ENCODE results near the gene ERC1.

Gene ERC1

GRCh38 chr12:1256285-1256684 lies 265.3 kb downstream of the ERC1 start:
- no peaks in the 10 kb centered on the region for H3K27me3 ChIP-seq (ENCODE audit: control insufficient read depth, insufficient read depth, low read length)
- no peak overlapping the region for H3K27ac ChIP-seq (ENCODE audit: low read length)
- H3K4me3 ChIP-seq (ENCODE audit: low read length) = no peak overlapping the region
- no peaks in the 10 kb centered on the region for H3K36me3 ChIP-seq (ENCODE audit: control insufficient read depth, low read depth, low read length)
- no peaks in the 10 kb centered on the region for H3K9me3 ChIP-seq (ENCODE audit: control insufficient read depth, low read depth, low read length)
- H3K9ac ChIP-seq (ENCODE audit: low read length) = no peak overlapping the region
- H3K4me1 ChIP-seq (ENCODE audit: control insufficient read depth, low read depth, low read length) = no peaks in the 10 kb centered on the region

GRCh38 chr12:1256991-1257390 lies 266.0 kb downstream of the ERC1 start:
- H3K4me1 ChIP-seq (ENCODE audit: control insufficient read depth, low read depth, low read length) = no peaks in the 10 kb centered on the region

DNA sequence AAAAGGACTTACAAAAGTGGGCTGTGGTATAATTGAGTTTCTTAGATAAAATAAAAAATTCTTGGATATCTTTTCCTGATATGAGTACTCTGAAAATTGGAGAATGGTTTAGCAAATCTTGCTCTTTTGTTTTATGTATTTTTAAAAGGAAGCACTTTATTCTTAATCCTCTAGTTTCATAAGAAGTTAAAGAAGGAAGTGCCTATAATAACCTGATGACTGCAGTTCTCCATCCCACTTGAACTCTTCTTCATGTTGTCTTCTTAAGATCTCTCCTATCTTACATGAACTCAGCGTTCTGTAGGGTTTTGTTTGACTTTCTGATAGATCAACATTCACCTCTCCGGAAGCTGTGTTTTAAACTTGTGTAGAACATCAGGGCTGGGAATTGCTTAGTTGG lies 271.0 kb downstream of the ERC1 start:
- no peaks in the 10 kb centered on the region for H3K4me1 ChIP-seq (ENCODE audit: control insufficient read depth, low read depth, low read length)
- H3K9me3 ChIP-seq (ENCODE audit: control insufficient read depth, low read depth, low read length) = no peaks in the 10 kb centered on the region
- no peaks in the 10 kb centered on the region for H3K27me3 ChIP-seq (ENCODE audit: control insufficient read depth, insufficient read depth, low read length)
- H3K9ac ChIP-seq (ENCODE audit: low read length) = no peak overlapping the region
- no peak overlapping the region for H3K27ac ChIP-seq (ENCODE audit: low read length)
- no peak overlapping the region for H3K4me3 ChIP-seq (ENCODE audit: low read length)
- peaks cover 5% of the 10 kb centered on the region for H3K36me3 ChIP-seq (ENCODE audit: control insufficient read depth, low read depth, low read length)

More at GRCh38 chr12:1256991-1257390, 266.0 kb downstream of the ERC1 start:
- H3K9ac ChIP-seq (ENCODE audit: low read length) = no peak overlapping the region
- no peaks in the 10 kb centered on the region for H3K27me3 ChIP-seq (ENCODE audit: control insufficient read depth, insufficient read depth, low read length)
- no peak overlapping the region for H3K4me3 ChIP-seq (ENCODE audit: low read length)
- H3K27ac ChIP-seq (ENCODE audit: low read length) = no peak overlapping the region
- no peaks in the 10 kb centered on the region for H3K36me3 ChIP-seq (ENCODE audit: control insufficient read depth, low read depth, low read length)
- no peaks in the 10 kb centered on the region for H3K9me3 ChIP-seq (ENCODE audit: control insufficient read depth, low read depth, low read length)

DNA sequence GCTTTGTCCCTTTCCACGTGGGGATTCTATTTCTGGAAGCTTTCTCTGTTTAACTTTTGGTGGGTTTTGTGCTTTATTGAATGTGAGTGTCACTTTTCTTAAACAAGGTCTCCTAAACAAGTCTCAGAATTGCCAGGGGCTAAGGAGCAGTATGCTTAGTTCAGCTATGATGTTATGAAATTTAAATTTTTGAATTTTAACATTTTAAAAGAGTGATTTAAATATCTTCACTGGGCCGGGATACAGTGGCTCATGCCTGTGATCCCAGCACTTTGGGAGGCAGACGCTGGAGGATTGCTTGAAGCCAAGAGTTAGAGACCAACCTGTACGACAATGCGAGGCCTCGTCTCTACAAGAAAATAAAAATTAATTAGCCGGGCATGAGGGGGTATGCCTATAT lies 276.2 kb downstream of the ERC1 start:
- H3K4me3 ChIP-seq (ENCODE audit: low read length) = no peak overlapping the region
- H3K27me3 ChIP-seq (ENCODE audit: control insufficient read depth, insufficient read depth, low read length) = no peaks in the 10 kb centered on the region
- no peaks in the 10 kb centered on the region for H3K4me1 ChIP-seq (ENCODE audit: control insufficient read depth, low read depth, low read length)
- H3K9ac ChIP-seq (ENCODE audit: low read length) = no peak overlapping the region
- no peaks in the 10 kb centered on the region for H3K9me3 ChIP-seq (ENCODE audit: control insufficient read depth, low read depth, low read length)
- H3K27ac ChIP-seq (ENCODE audit: low read length) = no peak overlapping the region
- peaks cover 5% of the 10 kb centered on the region for H3K36me3 ChIP-seq (ENCODE audit: control insufficient read depth, low read depth, low read length)

DNA sequence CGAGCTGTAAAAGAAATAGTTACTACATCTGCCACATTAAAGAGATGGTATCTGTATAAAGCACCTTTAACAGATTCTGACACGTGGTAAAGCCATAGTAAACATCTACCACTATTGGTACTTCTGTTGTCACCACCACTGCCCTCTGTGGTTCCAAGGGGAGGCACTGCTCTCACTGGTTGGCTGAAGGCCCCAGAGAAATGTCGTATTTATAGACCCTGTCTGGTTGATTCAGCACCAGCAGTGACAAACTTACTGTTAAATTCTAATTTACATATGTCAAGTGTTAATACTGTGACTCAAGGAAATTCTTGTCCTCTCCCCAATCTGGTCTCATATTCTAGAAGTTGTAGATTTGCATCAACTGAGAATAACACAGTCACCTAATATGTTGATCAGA lies 281.1 kb downstream of the ERC1 start:
- Histone ChIP-seq H3K9me3 (ENCODE audit: control insufficient read depth, low read depth, low read length) (no peaks in the 10 kb centered on the region), H3K27me3 (ENCODE audit: control insufficient read depth, insufficient read depth, low read length) (no peaks in the 10 kb centered on the region), H3K27ac (ENCODE audit: low read length) (no peak overlapping the region), H3K36me3 (ENCODE audit: control insufficient read depth, low read depth, low read length) (no peaks in the 10 kb centered on the region), H3K9ac (ENCODE audit: low read length) (no peak overlapping the region), H3K4me1 (ENCODE audit: control insufficient read depth, low read depth, low read length) (no peaks in the 10 kb centered on the region), H3K4me3 (ENCODE audit: low read length) (no peak overlapping the region)

DNA sequence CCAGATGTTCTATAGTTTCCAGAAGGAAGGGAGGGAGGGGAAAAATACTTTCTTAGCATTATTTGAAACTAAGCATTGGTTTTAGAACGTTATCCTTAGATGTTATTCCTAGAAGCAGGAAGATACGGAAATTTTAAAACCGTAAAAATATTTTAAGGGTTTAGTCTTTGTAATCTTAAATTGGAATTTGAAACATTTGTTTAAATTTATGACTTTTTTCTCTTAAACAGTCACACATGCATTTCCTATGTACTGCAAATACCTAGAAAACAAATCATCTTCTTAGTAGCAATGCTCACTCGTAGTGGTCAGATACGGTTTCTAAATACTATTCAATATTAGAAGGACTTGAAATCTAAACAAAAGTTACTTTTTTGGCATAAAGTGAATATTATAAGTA lies 282.0 kb downstream of the ERC1 start:
- no peaks in the 10 kb centered on the region for H3K27me3 ChIP-seq (ENCODE audit: control insufficient read depth, insufficient read depth, low read length)
- H3K36me3 ChIP-seq (ENCODE audit: control insufficient read depth, low read depth, low read length) = no peaks in the 10 kb centered on the region
- no peak overlapping the region for H3K9ac ChIP-seq (ENCODE audit: low read length)
- no peaks in the 10 kb centered on the region for H3K9me3 ChIP-seq (ENCODE audit: control insufficient read depth, low read depth, low read length)
- H3K4me3 ChIP-seq (ENCODE audit: low read length) = no peak overlapping the region
- H3K27ac ChIP-seq (ENCODE audit: low read length) = no peak overlapping the region
- H3K4me1 ChIP-seq (ENCODE audit: control insufficient read depth, low read depth, low read length) = no peaks in the 10 kb centered on the region

DNA sequence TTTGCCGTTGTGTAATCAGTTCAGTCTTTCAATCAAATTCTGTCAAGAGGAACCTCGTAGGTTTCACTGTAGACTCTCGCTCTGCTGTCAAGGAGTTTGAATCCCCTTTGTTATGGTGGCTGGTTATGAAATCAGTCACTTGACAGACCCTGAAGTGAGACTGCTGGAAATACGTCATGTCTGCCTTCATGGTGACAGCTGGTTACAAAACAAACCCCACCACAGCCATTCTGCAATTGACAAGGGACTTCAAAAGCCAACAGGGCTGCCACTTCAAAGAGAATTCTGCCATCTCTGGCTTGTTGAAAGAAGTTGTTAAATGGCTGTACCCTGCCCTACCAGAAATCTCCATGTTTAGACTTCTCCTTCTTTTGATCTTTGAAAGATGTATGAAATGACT lies 286.9 kb downstream of the ERC1 start:
- no peak overlapping the region for H3K4me3 ChIP-seq (ENCODE audit: low read length)
- H3K36me3 ChIP-seq (ENCODE audit: control insufficient read depth, low read depth, low read length) = no peaks in the 10 kb centered on the region
- no peaks in the 10 kb centered on the region for H3K27me3 ChIP-seq (ENCODE audit: control insufficient read depth, insufficient read depth, low read length)
- H3K4me1 ChIP-seq (ENCODE audit: control insufficient read depth, low read depth, low read length) = peaks cover 4% of the 10 kb centered on the region
- no peak overlapping the region for H3K9ac ChIP-seq (ENCODE audit: low read length)
- no peak overlapping the region for H3K27ac ChIP-seq (ENCODE audit: low read length)
- no peaks in the 10 kb centered on the region for H3K9me3 ChIP-seq (ENCODE audit: control insufficient read depth, low read depth, low read length)

DNA sequence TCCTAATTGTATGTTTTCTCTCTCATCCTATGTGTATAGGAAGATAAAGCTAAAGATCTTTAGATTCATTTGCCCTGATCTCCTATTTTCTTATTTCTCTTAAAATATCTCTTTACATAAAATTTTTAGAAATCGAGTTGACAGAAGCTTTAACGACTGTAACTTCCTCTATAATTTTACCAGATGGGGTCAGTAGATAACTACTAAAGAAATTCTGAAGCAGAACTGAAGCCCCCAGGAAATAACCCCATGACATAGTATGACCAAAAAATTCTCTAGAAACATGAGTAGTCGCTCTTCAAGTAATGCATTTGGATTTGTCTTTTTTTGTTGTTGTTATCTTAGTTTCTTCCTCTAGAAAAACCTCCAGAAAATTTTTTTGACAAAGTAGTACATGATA lies 288.0 kb downstream of the ERC1 start:
- no peak overlapping the region for H3K27ac ChIP-seq (ENCODE audit: low read length)
- H3K27me3 ChIP-seq (ENCODE audit: control insufficient read depth, insufficient read depth, low read length) = no peaks in the 10 kb centered on the region
- no peaks in the 10 kb centered on the region for H3K36me3 ChIP-seq (ENCODE audit: control insufficient read depth, low read depth, low read length)
- H3K4me1 ChIP-seq (ENCODE audit: control insufficient read depth, low read depth, low read length) = peaks cover 7% of the 10 kb centered on the region
- H3K9me3 ChIP-seq (ENCODE audit: control insufficient read depth, low read depth, low read length) = no peaks in the 10 kb centered on the region
- no peak overlapping the region for H3K9ac ChIP-seq (ENCODE audit: low read length)
- H3K4me3 ChIP-seq (ENCODE audit: low read length) = no peak overlapping the region

DNA sequence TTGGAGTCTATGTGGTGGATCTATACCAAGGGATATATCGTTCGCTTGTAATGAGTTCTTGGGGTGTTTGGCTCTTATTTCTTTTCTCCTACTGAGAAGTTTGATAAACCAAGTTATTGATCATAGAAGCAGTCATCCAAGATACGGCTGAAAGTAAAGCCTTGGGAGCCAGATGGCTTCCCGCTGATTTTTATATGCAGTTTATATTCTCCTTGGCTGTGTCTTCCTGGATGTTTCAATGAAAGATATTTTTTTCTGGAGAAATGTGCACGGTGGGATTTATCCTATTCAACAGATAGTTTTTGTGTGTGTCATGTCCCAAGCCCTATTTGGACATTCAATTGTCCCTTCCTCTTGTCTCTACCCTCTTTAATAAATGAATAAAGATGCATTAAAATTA lies 289.0 kb downstream of the ERC1 start:
- no peak overlapping the region for H3K9ac ChIP-seq (ENCODE audit: low read length)
- no peaks in the 10 kb centered on the region for H3K36me3 ChIP-seq (ENCODE audit: control insufficient read depth, low read depth, low read length)
- H3K4me3 ChIP-seq (ENCODE audit: low read length) = no peak overlapping the region
- H3K27ac ChIP-seq (ENCODE audit: low read length) = no peak overlapping the region
- peaks cover 7% of the 10 kb centered on the region for H3K4me1 ChIP-seq (ENCODE audit: control insufficient read depth, low read depth, low read length)
- no peaks in the 10 kb centered on the region for H3K27me3 ChIP-seq (ENCODE audit: control insufficient read depth, insufficient read depth, low read length)
- no peaks in the 10 kb centered on the region for H3K9me3 ChIP-seq (ENCODE audit: control insufficient read depth, low read depth, low read length)

GRCh38 chr12:1281683-1282366 lies 290.8 kb downstream of the ERC1 start:
- H3K4me3 ChIP-seq (ENCODE audit: low read length) = no peak overlapping the region
- H3K36me3 ChIP-seq (ENCODE audit: control insufficient read depth, low read depth, low read length) = no peaks in the 10 kb centered on the region
- H3K27me3 ChIP-seq (ENCODE audit: control insufficient read depth, insufficient read depth, low read length) = no peaks in the 10 kb centered on the region
- peaks cover 7% of the 10 kb centered on the region for H3K4me1 ChIP-seq (ENCODE audit: control insufficient read depth, low read depth, low read length)
- no peaks in the 10 kb centered on the region for H3K9me3 ChIP-seq (ENCODE audit: control insufficient read depth, low read depth, low read length)
- H3K9ac ChIP-seq (ENCODE audit: low read length) = no peak overlapping the region
- no peak overlapping the region for H3K27ac ChIP-seq (ENCODE audit: low read length)

DNA sequence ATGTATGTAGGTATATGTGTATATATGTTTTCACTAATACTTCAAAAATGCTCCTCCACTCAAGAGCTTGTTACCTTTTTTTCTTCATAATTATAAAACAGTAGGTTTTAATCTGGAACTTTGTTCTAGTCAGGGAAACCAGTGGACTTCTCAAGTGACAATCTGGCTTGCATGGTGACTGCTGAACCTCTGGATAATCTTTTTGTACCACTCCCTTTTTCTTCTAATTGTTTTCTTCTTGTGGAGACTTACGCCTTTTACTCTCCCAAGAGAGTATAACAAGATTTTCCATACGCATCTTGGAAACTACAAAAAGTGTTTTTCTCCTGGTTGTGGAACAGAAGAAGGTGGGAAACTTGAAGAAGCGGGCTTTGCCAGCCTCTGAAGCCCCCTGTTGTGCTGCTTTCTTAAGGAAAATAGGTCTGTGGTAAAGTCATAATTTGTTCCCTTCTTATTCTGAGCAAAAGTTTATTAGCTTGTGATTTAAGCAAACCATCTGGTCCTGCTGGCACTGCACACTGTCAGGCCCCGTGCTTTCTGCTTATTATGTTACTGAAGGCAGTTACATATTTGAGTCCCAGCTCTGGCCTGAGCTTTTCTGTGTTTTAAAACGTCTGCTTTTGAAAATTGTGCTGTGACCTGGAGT lies 291.8 kb downstream of the ERC1 start:
- no peak overlapping the region for H3K9ac ChIP-seq (ENCODE audit: low read length)
- H3K36me3 ChIP-seq (ENCODE audit: control insufficient read depth, low read depth, low read length) = no peaks in the 10 kb centered on the region
- no peaks in the 10 kb centered on the region for H3K9me3 ChIP-seq (ENCODE audit: control insufficient read depth, low read depth, low read length)
- H3K27ac ChIP-seq (ENCODE audit: low read length) = no peak overlapping the region
- H3K27me3 ChIP-seq (ENCODE audit: control insufficient read depth, insufficient read depth, low read length) = no peaks in the 10 kb centered on the region
- H3K4me3 ChIP-seq (ENCODE audit: low read length) = no peak overlapping the region
- peaks cover 7% of the 10 kb centered on the region for H3K4me1 ChIP-seq (ENCODE audit: control insufficient read depth, low read depth, low read length)

DNA sequence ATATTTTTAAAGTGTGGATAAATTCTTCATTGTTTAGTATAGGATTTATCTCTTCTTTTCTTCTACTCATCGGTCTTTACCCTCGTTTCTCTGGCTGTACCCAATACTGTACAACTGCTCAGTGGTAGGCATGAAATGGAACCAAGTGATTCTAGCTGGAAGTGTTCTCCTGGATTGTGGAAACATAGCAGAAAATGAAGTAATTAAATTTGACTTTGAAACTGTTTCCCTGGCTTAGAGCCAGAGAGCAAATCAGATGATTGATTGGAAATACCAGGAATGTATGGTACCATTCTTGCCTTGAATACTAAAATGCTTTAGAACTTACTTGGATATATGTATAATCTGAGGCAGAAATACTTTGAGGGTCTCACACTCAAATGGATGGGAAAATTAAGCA lies 292.3 kb downstream of the ERC1 start:
- Histone ChIP-seq H3K27ac (ENCODE audit: low read length) (no peak overlapping the region), H3K36me3 (ENCODE audit: control insufficient read depth, low read depth, low read length) (no peaks in the 10 kb centered on the region), H3K9ac (ENCODE audit: low read length) (no peak overlapping the region)

More for the DNA sequence above, 292.3 kb downstream of the ERC1 start:
- no peaks in the 10 kb centered on the region for H3K27me3 ChIP-seq (ENCODE audit: control insufficient read depth, insufficient read depth, low read length)
- no peak overlapping the region for H3K4me3 ChIP-seq (ENCODE audit: low read length)
- no peaks in the 10 kb centered on the region for H3K9me3 ChIP-seq (ENCODE audit: control insufficient read depth, low read depth, low read length)
- peaks cover 7% of the 10 kb centered on the region for H3K4me1 ChIP-seq (ENCODE audit: control insufficient read depth, low read depth, low read length)

Measured in iPS-18a (cell line).